Measurements from ENCODE around the gene PLEKHA4.
"Not testable (repeated sequence)": the region's sequence is repeated elsewhere in the genome, so short reads cannot be mapped to it uniquely, and the experiment has no call there.

PLEKHA4 gene

GRCh38 chr19:48889496-48889895, 21.1 kb upstream of the PLEKHA4 start:
- not testable (repeated sequence) for DNase-seq (ENCODE audit: low read depth)

- no peak for DNase-seq (ENCODE audit: low read depth)
Observed at GRCh38 chr19:48887861-48888612, 19.6 kb upstream of the PLEKHA4 start.

GRCh38 chr19:48883726-48884125, 15.3 kb upstream of the PLEKHA4 start:
- DNase-seq (ENCODE audit: low read depth): no peak

- DNase-seq (ENCODE audit: low read depth): peak; percentile 50
Observed at GRCh38 chr19:48881741-48882657, 13.6 kb upstream of the PLEKHA4 start.

GRCh38 chr19:48879696-48880095, 11.3 kb upstream of the PLEKHA4 start:
- DNase-seq (ENCODE audit: low read depth): not testable (repeated sequence)

- DNase-seq (ENCODE audit: low read depth): no peak
Observed at GRCh38 chr19:48879025-48879637, 10.7 kb upstream of the PLEKHA4 start.

GRCh38 chr19:48878196-48879024, 10.0 kb upstream of the PLEKHA4 start:
- peak; percentile 50 for DNase-seq (ENCODE audit: low read depth)

GRCh38 chr19:48877855-48878195, 9.4 kb upstream of the PLEKHA4 start:
- DNase-seq (ENCODE audit: low read depth): no peak

GRCh38 chr19:48876043-48876981, 7.9 kb upstream of the PLEKHA4 start:
- DNase-seq (ENCODE audit: low read depth): peak; percentile 57

GRCh38 chr19:48874303-48875135, 6.1 kb upstream of the PLEKHA4 start:
- peak; percentile 93 for DNase-seq (ENCODE audit: low read depth)

GRCh38 chr19:48873476-48874302, 5.3 kb upstream of the PLEKHA4 start:
- no peak for DNase-seq (ENCODE audit: low read depth)

- peak; percentile 99 for DNase-seq (ENCODE audit: low read depth)
Observed at GRCh38 chr19:48872884-48873475, 4.6 kb upstream of the PLEKHA4 start.

GRCh38 chr19:48872182-48872883, 3.9 kb upstream of the PLEKHA4 start, which contains the start of gene PPP1R15A:
Gene PPP1R15A, plus strand, starts transcription at chr19:48872421. Its CDS starts 813 bp downstream, at chr19:48873234.
- DNase-seq (ENCODE audit: low read depth): peak; percentile 97

GRCh38 chr19:48871471-48872181, 3.2 kb upstream of the PLEKHA4 start:
- not testable (repeated sequence) for DNase-seq (ENCODE audit: low read depth)

- no peak for DNase-seq (ENCODE audit: low read depth)
Observed at GRCh38 chr19:48870048-48870447, 1.6 kb upstream of the PLEKHA4 start.

GRCh38 chr19:48867746-48868113, 687 bp downstream of the PLEKHA4 start:
- no peak for DNase-seq (ENCODE audit: low read depth)

- DNase-seq (ENCODE audit: low read depth): no peak
Observed at GRCh38 chr19:48867123-48867745, 1.2 kb downstream of the PLEKHA4 start.
